ENCODE data around the gene SYS1.

DNA sequence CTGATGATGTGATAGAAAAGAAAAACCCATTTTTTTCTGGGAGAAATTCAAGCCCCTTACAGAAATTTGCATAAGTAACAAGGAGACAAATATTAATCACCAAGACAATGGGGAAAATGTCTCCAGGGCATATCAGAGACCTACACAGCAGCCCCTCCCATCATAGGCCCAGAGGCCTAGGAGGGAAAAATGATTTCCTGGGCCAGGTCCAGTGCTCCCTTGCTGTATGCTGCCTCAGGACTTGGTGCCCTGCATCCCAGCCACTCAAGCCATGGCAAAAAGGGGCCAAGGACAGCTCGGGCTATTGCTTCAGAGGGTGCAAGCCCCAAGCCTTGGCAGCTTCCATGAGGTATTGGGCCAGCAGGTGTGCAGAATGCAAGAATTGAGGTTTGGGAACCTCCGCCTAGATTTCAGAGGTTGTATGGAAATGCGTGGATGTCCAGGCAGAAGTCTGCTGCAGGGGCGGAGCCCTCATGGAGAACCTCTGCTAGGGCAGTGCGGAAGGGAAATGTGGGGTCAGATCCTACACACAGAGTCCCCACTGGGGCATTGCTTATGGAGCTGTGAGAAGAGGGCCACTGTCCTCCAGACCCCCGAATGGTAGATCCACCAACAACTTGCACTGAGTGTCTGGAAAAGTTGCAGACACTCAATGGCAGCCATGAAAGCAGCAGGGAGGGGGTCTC lies 37.5 kb downstream of the SYS1 start:
- TF ChIP-seq, protein P1, sequence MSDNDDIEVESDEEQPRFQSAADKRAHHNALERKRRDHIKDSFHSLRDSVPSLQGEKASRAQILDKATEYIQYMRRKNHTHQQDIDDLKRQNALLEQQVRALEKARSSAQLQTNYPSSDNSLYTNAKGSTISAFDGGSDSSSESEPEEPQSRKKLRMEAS (IDR thresholded peaks at IDR 0.05), result no peak
- TF ChIP-seq, protein P2, sequence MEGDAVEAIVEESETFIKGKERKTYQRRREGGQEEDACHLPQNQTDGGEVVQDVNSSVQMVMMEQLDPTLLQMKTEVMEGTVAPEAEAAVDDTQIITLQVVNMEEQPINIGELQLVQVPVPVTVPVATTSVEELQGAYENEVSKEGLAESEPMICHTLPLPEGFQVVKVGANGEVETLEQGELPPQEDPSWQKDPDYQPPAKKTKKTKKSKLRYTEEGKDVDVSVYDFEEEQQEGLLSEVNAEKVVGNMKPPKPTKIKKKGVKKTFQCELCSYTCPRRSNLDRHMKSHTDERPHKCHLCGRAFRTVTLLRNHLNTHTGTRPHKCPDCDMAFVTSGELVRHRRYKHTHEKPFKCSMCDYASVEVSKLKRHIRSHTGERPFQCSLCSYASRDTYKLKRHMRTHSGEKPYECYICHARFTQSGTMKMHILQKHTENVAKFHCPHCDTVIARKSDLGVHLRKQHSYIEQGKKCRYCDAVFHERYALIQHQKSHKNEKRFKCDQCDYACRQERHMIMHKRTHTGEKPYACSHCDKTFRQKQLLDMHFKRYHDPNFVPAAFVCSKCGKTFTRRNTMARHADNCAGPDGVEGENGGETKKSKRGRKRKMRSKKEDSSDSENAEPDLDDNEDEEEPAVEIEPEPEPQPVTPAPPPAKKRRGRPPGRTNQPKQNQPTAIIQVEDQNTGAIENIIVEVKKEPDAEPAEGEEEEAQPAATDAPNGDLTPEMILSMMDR (IDR thresholded peaks at IDR 0.05 in 2 of 3, conservative IDR thresholded peaks at IDR 0.05 in 1 of 3; ENCODE audit: borderline replicate concordance in 1 of 3, insufficient read depth in 1 of 3, low read depth in 2 of 3, low read length in 2 of 3), result no peak
- no peak for TF ChIP-seq EZH2phosphoT487 (IDR thresholded peaks at IDR 0.05; ENCODE audit: borderline replicate concordance)
- TF ChIP-seq EZH2 (IDR thresholded peaks at IDR 0.05), result no peak
- no peak for TF ChIP-seq POLR2AphosphoS5 (IDR thresholded peaks at IDR 0.05; ENCODE audit: low read depth, low read length)
- TF ChIP-seq JUND (IDR thresholded peaks at IDR 0.05), result no peak
- TF ChIP-seq TCF7L2 (IDR thresholded peaks at IDR 0.05; ENCODE audit: borderline replicate concordance, extremely low read depth, insufficient read depth, insufficient read length), result no peak
- no peak for TF ChIP-seq POLR2A (IDR thresholded peaks at IDR 0.05; ENCODE audit: borderline replicate concordance, extremely low read depth, insufficient read depth, insufficient read length)
- no peak for TF ChIP-seq SP1 (IDR thresholded peaks at IDR 0.05; ENCODE audit: low read depth)
